Psoas muscle (tissue), 8 donors: ENCODE data around the gene TICRR. TPM values are rescaled to one million over a fixed set of nuclear protein-coding genes. Genes with fewer than 3 reads are reported as not detected.

Experiments used
- ATAC-seq, 4 donors: fragments of 200-7000 bp; cut with Tn5 transposase; one replicate each; pipeline ENCODE4 v1.9.1; 2020; ENCODE audit warnings: moderate library complexity in 3 of 4, mild to moderate bottlenecking in 2 of 4
- DNase-seq, 2 donors: peaks; one replicate each; pipeline ENCODE4 v3.0.0-alpha.2; 2020
- H3K27ac ChIP-seq: fragments of 200-600 bp; one replicate; pipeline ENCODE4 v1.8.0; 2022
- H3K27me3 ChIP-seq, 3 donors: fragments of 200-600 bp in 1 of 3; one replicate each; pipeline versions ENCODE4 v1.6.1 to v1.8.0; 2013 to 2022; ENCODE audit warnings: low read length in 2 of 3, mild to moderate bottlenecking in 2 of 3, moderate library complexity in 1 of 3; ENCODE audit not compliant: insufficient read depth in 3 of 3
- H3K36me3 ChIP-seq, 2 donors: fragments of 200-600 bp in 1 of 2; one replicate each; pipeline versions ENCODE4 v1.6.1 to v1.8.0; 2013 to 2022; ENCODE audit warnings: low read depth in 1 of 2, mild to moderate bottlenecking in 1 of 2, moderate library complexity in 1 of 2; ENCODE audit not compliant: insufficient read depth in 1 of 2
- H3K4me1 ChIP-seq: fragments of 200-600 bp; one replicate; pipeline ENCODE4 v1.8.0; 2022
- H3K4me3 ChIP-seq: fragments of 200-600 bp; one replicate; pipeline ENCODE4 v1.8.0; 2022; ENCODE audit warnings: mild to moderate bottlenecking
- H3K9me3 ChIP-seq: fragments of 200-600 bp; one replicate; pipeline ENCODE4 v1.8.0; 2022
- CTCF ChIP-seq: fragments of 200-600 bp; IDR thresholded peaks from one replicate; pipeline ENCODE4 v1.8.0; 2022; ENCODE audit warnings: antibody characterized with exemption
- WGBS, 3 donors: extraction: QIAGEN DNeasy Blood & Tissue Kit; methylation state at CpG; one replicate each; pipeline versions ENCODE4 v1.1.6 to v1.1.7; 2013; 5-methylcytosine and 5-hydroxymethylcytosine counted together
- intact Hi-C, 2 donors: fragments of 100-400 bp; cut with DNase I; formaldehyde crosslinking; loops; one replicate each; pipeline versions ENCODE4 v1.11.0 to v1.14.2; 2022
- polyA plus RNA-seq, 3 donors: library from polyadenylated mRNA; stranded (reverse); fragments of 200-250 nt; gene quantifications; one replicate each; pipeline ENCODE4 v1.2.3, GENCODE V29; 2013
- total RNA-seq, 4 donors: library from RNA; stranded (reverse); fragmentation: NEBNext Ultra II Directional in 2 of 4; extraction: Animal tissue kit (Norgen Biotek cat#: 25700) in 2 of 4; gene quantifications; one replicate each; pipeline versions ENCODE4 v1.2.1 to v1.2.4, GENCODE V29; 2021 to 2023
- donor health status: healthy with polysubstance abuse.
- donor health status: DM: no; HTN: no; CAD: no; lungs with moderate emphysema.
- donor health status: Bipolar disorder and iron deficiency.
- donor health status: healthy.
- donor health status: DM: yes; HTN: yes; CAD: no.
- donor health status: DM: no; HTN: no; CAD: no.
- donor health status: DM: no; HTN: no; CAD: no.
- donor health status: DM: yes; HTN: yes; CAD: no.

The TICRR gene
- total and polyA plus RNA-seq, 7 donors, result 0.01 to 0.04 (median 0.04) TPM; not detected in 4

GRCh38 chr15:89530976-89531375 is 44.3 kb upstream of the TICRR start:
- Histone ChIP-seq H3K9me3 (no peaks in the 10 kb centered on the region), H3K4me3 (no peak overlapping the region), H3K4me1 (no peaks in the 10 kb centered on the region), H3K27ac (no peak overlapping the region), H3K27me3 (peaks cover 0 to 2% (median 0%) of the 10 kb centered on the region in 3 donors), H3K36me3 (no peaks in the 10 kb centered on the region)
- ATAC-seq (no peak), DNase-seq (no peak)
- TF ChIP-seq CTCF, result no peak
- WGBS, 3 donors, result 75 to 88% (median 82%) methylated on average over 4 to 5 of the region's 5 CpGs
- intact Hi-C loops, result no loop called here

- intact Hi-C loops, result no loop called here
- H3K9me3 ChIP-seq, result no peaks in the 10 kb centered on the region
- H3K27me3 ChIP-seq, result peaks cover 0 to 2% (median 0%) of the 10 kb centered on the region in 3 donors
Measured at GRCh38 chr15:89531796-89532537, 43.3 kb upstream of the TICRR start.

GRCh38 chr15:89533861-89534544 is 41.3 kb upstream of the TICRR start:
- 83 to 86% (median 86%) methylated on average over 4 of the region's 4 CpGs for WGBS, 3 donors
- Histone ChIP-seq H3K36me3 (no peaks in the 10 kb centered on the region), H3K4me1 (no peaks in the 10 kb centered on the region), H3K27ac (no peak overlapping the region), H3K4me3 (no peak overlapping the region), H3K9me3 (peaks cover 11% of the 10 kb centered on the region), H3K27me3 (peaks cover 0 to 2% (median 0%) of the 10 kb centered on the region in 3 donors)
- no peak for DNase-seq
- intact Hi-C loops, result no loop called here
- ATAC-seq, result no peak
- no peak for TF ChIP-seq CTCF

More at GRCh38 chr15:89531796-89532537, 43.3 kb upstream of the TICRR start:
- Histone ChIP-seq H3K4me1 (no peaks in the 10 kb centered on the region), H3K36me3 (no peaks in the 10 kb centered on the region), H3K4me3 (no peak overlapping the region), H3K27ac (no peak overlapping the region)
- no peak for TF ChIP-seq CTCF
- WGBS, 3 donors, result 54 to 61% (median 54%) methylated on average over 6 of the region's 6 CpGs
- ATAC-seq (no peak), DNase-seq (no peak)

GRCh38 chr15:89539027-89539426 is 36.2 kb upstream of the TICRR start:
- H3K27ac ChIP-seq, result no peak overlapping the region
- ATAC-seq (no peak), DNase-seq (no peak)
- H3K4me1 ChIP-seq, result no peaks in the 10 kb centered on the region
- no peak for TF ChIP-seq CTCF
- intact Hi-C loops, result no loop called here
- H3K36me3 ChIP-seq, result no peaks in the 10 kb centered on the region
- no peak overlapping the region for H3K4me3 ChIP-seq
- H3K9me3 ChIP-seq, result peaks cover 11% of the 10 kb centered on the region
- 67 to 81% (median 72%) methylated on average over 2 of the region's 2 CpGs for WGBS, 3 donors
- peaks cover 0 to 4% (median 3%) of the 10 kb centered on the region in 3 donors for H3K27me3 ChIP-seq
